ENCODE results near the gene PLEKHG7. TPM values are rescaled to one million over a fixed set of nuclear protein-coding genes. Genes with fewer than 3 reads are reported as not detected.
A peak's percentile ranks its signal among the peaks of the same experiment; 100 is the strongest.

The PLEKHG7 gene
- total RNA-seq, 4 donors from 2014 or later: not detected

DNA sequence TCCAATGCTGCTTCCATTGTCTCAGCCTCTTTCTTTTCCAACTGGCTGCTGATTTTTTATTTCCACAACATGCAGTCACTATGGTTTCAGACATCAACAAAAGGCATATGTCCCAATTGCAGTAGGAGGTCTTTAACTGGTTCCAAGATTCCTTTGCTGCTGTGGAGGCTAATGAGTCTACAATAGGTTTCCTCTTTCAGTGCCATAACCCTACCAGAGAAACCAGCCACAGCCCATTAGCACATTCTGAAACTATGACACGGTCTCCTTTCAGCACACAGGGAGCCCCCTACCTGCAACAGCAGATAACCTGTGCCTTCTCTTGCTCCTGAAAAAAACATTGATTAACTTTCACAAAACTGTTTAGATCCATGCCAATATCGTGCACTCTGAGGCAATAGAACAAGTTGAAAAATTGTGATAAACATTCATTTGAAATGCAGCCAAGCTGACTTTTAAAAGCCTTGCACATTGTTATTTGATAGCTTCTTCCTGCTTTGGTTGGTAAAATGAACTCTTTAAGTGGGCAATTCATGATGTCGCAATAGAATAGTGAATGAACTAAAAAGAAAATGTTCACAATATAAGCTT, 32.4 kb downstream of the PLEKHG7 start:
- H3K4me1 ChIP-seq: peaks cover 0 to 13% (median 5%) of the 10 kb centered on the region in 3 donors
- H3K4me3 ChIP-seq: no peak overlapping the region
- WGBS, 2 donors: 38 to 45% methylated on average over 3 of the region's 3 CpGs
- H3K9me3 ChIP-seq: no peaks in the 10 kb centered on the region
- H3K27ac ChIP-seq: peak overlapping the region in 2 of 4 donors; percentile 23 to 35
- no peak for DNase-seq
- no peaks in the 10 kb centered on the region for H3K27me3 ChIP-seq
- TF ChIP-seq, protein P1, sequence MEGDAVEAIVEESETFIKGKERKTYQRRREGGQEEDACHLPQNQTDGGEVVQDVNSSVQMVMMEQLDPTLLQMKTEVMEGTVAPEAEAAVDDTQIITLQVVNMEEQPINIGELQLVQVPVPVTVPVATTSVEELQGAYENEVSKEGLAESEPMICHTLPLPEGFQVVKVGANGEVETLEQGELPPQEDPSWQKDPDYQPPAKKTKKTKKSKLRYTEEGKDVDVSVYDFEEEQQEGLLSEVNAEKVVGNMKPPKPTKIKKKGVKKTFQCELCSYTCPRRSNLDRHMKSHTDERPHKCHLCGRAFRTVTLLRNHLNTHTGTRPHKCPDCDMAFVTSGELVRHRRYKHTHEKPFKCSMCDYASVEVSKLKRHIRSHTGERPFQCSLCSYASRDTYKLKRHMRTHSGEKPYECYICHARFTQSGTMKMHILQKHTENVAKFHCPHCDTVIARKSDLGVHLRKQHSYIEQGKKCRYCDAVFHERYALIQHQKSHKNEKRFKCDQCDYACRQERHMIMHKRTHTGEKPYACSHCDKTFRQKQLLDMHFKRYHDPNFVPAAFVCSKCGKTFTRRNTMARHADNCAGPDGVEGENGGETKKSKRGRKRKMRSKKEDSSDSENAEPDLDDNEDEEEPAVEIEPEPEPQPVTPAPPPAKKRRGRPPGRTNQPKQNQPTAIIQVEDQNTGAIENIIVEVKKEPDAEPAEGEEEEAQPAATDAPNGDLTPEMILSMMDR (IDR thresholded peaks at IDR 0.05): no peak
- no peak for TF ChIP-seq POLR2A (IDR thresholded peaks at IDR 0.05)
- intact Hi-C loops (cut with DNase I): no loop called here
- no peaks in the 10 kb centered on the region for H3K36me3 ChIP-seq

DNA sequence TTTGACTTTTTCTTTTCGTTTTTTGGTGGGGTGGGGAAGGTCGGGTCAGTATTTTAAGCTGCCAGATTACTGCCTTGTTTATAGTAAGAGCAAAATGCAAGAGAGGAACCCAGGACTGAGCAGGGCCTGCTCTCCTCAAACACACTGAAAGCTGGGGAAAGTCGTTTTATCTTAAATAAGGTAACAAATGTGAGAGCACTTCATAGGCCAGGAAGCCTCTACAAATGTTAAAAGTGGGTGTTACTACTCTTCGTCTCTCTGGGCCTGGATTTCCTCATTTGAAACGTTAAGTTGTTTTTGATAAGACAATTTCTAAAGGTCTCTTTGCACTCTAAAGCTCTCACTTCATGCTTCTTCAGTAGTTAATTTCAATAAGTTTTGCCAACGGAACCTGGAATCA, 33.8 kb downstream of the PLEKHG7 start:
- H3K27ac ChIP-seq: no peak overlapping the region
- intact Hi-C loops (cut with DNase I): no loop called here
- DNase-seq: no peak
- H3K36me3 ChIP-seq: no peaks in the 10 kb centered on the region
- H3K4me1 ChIP-seq: peaks cover 0 to 12% (median 5%) of the 10 kb centered on the region in 3 donors
- H3K27me3 ChIP-seq: no peaks in the 10 kb centered on the region
- H3K9me3 ChIP-seq: no peaks in the 10 kb centered on the region
- 74 to 83% methylated on average over 6 of the region's 6 CpGs for WGBS, 2 donors
- TF ChIP-seq, protein P1 (IDR thresholded peaks at IDR 0.05): no peak
- no peak for TF ChIP-seq POLR2A (IDR thresholded peaks at IDR 0.05)
- no peak overlapping the region for H3K4me3 ChIP-seq

DNA sequence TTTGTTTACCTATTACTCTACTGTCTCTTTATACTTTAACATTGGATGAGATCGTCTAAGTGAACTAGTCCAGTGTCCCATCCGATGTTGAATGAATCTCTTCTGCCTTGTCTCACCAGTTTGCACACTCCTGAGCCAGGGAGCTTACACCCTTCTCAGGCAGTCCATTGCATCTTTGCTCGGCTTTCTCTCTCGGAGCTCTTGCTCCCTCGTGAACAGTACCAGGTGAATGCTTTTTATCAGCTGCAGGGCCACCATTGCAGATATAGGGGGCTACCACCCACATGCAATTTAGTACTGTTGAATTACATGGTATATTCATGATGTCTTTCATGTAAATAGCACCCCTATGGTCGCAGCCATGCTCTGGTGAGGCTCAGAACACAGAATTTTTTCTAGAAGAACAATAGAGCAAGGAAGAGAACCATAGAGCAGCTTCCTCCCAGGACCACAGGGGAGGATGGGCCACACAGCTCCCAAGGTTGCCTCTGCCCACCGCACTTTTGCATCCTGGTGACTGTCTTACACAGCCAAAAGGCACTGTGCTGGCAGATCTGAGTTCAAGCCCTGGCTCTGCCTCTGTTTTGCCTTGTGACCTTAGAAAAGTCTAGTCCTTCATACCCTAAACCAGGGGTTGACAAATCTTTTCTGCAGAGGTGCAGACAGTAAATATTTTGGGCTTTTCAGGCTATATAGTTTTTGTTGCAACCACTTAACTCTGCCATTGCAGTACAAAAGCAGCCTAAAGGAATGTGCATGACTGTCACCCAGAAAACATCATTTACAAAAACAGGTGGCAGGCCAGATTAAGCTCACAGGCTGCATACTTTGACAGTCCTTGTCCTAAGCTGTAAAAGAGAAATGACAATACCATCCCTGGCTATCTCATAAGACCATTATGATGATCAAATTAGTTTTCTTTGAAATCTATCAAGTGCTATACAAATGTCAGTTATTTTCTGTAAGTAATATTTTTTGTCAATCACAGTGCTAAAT, 35.4 kb downstream of the PLEKHG7 start:
- Histone ChIP-seq H3K4me3 (no peak overlapping the region), H3K4me1 (peaks cover 0 to 7% (median 5%) of the 10 kb centered on the region in 3 donors), H3K27ac (no peak overlapping the region), H3K9me3 (no peaks in the 10 kb centered on the region), H3K36me3 (no peaks in the 10 kb centered on the region), H3K27me3 (no peaks in the 10 kb centered on the region)
- TF ChIP-seq POLR2A (IDR thresholded peaks at IDR 0.05): no peak
- TF ChIP-seq, protein P1 (IDR thresholded peaks at IDR 0.05): no peak
- DNase-seq: no peak
- intact Hi-C loops (cut with DNase I): no loop called here
- 86 to 87% methylated on average over 7 of the region's 7 CpGs for WGBS, 2 donors

DNA sequence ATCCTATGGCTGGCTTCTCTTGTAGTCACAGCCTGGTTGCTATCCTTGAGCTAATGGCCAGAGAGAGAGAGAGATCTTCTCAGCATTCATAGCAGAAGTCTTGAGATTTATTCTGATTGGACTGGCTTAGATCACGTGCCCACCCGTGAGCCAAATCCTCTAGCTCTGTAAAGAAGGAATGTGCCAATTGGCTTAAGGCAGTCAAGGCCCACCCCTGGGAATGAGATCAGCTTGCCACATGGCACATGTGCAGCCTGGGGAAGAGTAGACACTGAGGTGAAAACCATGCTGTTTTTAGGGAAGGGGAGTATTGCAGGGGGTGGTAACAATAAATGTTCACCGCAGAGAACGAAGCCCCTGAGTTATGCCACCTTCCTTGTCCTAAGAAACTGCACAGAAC, 36.3 kb downstream of the PLEKHG7 start:
- Histone ChIP-seq H3K36me3 (no peaks in the 10 kb centered on the region), H3K4me3 (no peak overlapping the region), H3K27me3 (no peaks in the 10 kb centered on the region), H3K4me1 (peaks cover 0 to 7% (median 5%) of the 10 kb centered on the region in 3 donors), H3K27ac (no peak overlapping the region), H3K9me3 (no peaks in the 10 kb centered on the region)
- DNase-seq: no peak
- WGBS, 2 donors: 66 to 80% methylated on average over 3 of the region's 4 CpGs
- TF ChIP-seq, protein P1 (IDR thresholded peaks at IDR 0.05): no peak
- no peak for TF ChIP-seq POLR2A (IDR thresholded peaks at IDR 0.05)
- intact Hi-C loops (cut with DNase I): no loop called here

DNA sequence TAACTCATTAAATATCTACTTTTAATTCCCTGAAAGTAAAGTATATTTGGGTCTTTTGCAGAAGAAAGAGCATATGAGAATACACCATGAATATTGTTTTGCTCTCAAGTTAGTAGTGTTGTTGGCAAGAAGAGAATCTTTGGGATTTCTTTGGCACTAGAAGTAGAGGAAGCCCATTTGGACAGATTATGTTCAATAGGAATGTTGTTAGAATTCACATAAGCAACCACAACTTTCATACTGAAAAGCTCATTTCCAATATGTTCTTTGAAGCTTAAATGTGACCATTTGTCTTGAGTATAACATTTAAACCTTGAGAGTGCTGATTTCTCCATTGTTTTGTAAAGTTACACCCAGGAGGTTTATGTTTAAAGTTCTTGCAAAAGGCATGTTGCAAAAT, 37.6 kb downstream of the PLEKHG7 start:
- no peak for DNase-seq
- Histone ChIP-seq H3K27ac (no peak overlapping the region), H3K4me1 (peaks cover 0 to 4% (median under 1%) of the 10 kb centered on the region in 3 donors), H3K4me3 (no peak overlapping the region), H3K27me3 (no peaks in the 10 kb centered on the region), H3K9me3 (no peaks in the 10 kb centered on the region), H3K36me3 (no peaks in the 10 kb centered on the region)
- no peak for TF ChIP-seq POLR2A (IDR thresholded peaks at IDR 0.05)
- TF ChIP-seq, protein P1 (IDR thresholded peaks at IDR 0.05): no peak
- intact Hi-C loops (cut with DNase I): no loop called here

Data from esophagus squamous epithelium (tissue), 5 donors.